SK-N-SH treated with all-trans-retinoic acid at 6 μM for 48 hours (cell line): ENCODE results near the gene SGCA.

ENCODE experiments used
- CREB5 ChIP-seq: fragments of 250-450 bp; sonication (Bioruptor Pico); IDR thresholded peaks from 2 replicates; pipeline ENCODE4 v1.5.1; 2020; ENCODE audit warnings: low read depth, mild to moderate bottlenecking, moderate library complexity
- PPARA ChIP-seq: fragments of 250-450 bp; sonication (Bioruptor Pico); IDR thresholded peaks from 2 replicates; pipeline ENCODE4 v1.5.0; 2020; ENCODE audit warnings: mild to moderate bottlenecking, borderline replicate concordance
- SNAI2 ChIP-seq: fragments of 250-450 bp; sonication (Bioruptor Pico); IDR thresholded peaks from 2 replicates; pipeline ENCODE4 v1.5.0; 2020; ENCODE audit warnings: mild to moderate bottlenecking, moderate library complexity
- TOX ChIP-seq: fragments of 250-450 bp; sonication (Bioruptor Pico); IDR thresholded peaks from 2 replicates; pipeline ENCODE4 v1.8.0; 2021; ENCODE audit warnings: mild to moderate bottlenecking, moderate library complexity, borderline replicate concordance
- ZFP30 ChIP-seq: fragments of 450-650 bp; formaldehyde crosslinking; IDR thresholded peaks from 2 replicates; pipeline ENCODE4 v1.5.0; 2022; ENCODE audit warnings: mild to moderate bottlenecking, moderate library complexity
- ZNF70 ChIP-seq: fragments of 450-650 bp; formaldehyde crosslinking; IDR thresholded peaks from 2 replicates; pipeline ENCODE4 v1.5.0; 2020; ENCODE audit warnings: mild to moderate bottlenecking, moderate library complexity
- ZNF8 ChIP-seq: fragments of 450-650 bp; formaldehyde crosslinking; IDR thresholded peaks from 2 replicates; pipeline ENCODE4 v1.5.0; 2020; ENCODE audit warnings: mild to moderate bottlenecking, moderate library complexity
- TF ChIP-seq, protein P1 (sequence below): fragments of 250-450 bp; sonication (Bioruptor Pico); IDR thresholded peaks from 2 replicates; pipeline ENCODE4 v1.5.1; 2021; ENCODE audit warnings: mild to moderate bottlenecking, moderate library complexity

DNA sequence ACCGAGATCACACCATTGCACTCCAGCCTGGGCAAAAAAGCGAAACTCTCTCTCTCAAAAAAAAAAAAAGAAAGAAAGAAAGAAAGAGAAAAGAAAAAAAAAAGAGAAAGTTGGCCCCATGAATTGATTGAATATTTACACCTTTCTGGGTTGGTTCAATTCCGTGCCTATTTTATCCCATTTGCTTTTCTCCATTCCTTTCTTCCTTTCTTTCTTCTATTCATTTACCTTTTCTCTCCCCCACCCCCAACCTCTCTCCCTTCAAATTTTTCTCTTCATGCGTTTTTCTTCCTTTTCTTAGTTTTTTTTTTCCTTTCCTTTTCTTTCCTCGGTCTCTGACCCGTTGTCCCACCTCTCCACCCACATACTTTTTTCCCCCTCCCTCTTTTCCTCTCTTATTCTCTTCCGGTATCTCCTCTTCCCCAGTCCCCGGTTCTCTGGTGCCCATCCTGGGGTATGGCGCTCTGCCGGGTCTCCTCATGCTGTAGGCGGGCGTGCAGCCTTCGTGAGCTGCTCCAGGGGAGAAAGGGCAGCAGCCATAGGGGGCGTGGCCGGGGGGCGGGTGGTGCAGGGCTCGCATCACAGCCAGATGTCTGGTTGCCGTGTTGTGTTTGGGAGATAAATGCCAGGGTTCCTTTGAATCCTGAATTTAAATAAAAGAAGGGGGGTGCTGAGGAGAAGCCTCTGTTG is 40.9 kb downstream of the SGCA start:
- TF ChIP-seq ZFP30 (CRISPR knock-in tag) (no peak), ZNF70 (CRISPR knock-in tag) (no peak), CREB5 (no peak), TOX (CRISPR knock-in tag) (no peak), SNAI2 (CRISPR knock-in tag) (no peak), PPARA (no peak), ZNF8 (CRISPR knock-in tag) (no peak)
- TF ChIP-seq, protein P1, sequence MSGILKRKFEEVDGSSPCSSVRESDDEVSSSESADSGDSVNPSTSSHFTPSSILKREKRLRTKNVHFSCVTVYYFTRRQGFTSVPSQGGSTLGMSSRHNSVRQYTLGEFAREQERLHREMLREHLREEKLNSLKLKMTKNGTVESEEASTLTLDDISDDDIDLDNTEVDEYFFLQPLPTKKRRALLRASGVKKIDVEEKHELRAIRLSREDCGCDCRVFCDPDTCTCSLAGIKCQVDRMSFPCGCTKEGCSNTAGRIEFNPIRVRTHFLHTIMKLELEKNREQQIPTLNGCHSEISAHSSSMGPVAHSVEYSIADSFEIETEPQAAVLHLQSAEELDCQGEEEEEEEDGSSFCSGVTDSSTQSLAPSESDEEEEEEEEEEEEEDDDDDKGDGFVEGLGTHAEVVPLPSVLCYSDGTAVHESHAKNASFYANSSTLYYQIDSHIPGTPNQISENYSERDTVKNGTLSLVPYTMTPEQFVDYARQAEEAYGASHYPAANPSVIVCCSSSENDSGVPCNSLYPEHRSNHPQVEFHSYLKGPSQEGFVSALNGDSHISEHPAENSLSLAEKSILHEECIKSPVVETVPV (CRISPR knock-in tag) = no peak
